Activated CD8-positive, alpha-beta T cell treated with anti-CD3 and anti-CD28 coated beads for 36 hours (primary cell): ENCODE measurements around the gene CDH16. TPM values are rescaled to one million over a fixed set of nuclear protein-coding genes. Genes with fewer than 3 reads are reported as not detected.
"Not testable (repeated sequence)": the region's sequence is repeated elsewhere in the genome, so short reads cannot be mapped to it uniquely, and the experiment has no call there.

ENCODE experiments used
- ATAC-seq: fragments of 200-7000 bp; cut with Tn5 transposase; one replicate; pipeline ENCODE4 v1.10.0; 2021; ENCODE audit warnings: mild to moderate bottlenecking, moderate library complexity
- CTCF ChIA-PET: fragments of 350-600 bp; sonication (Branson Sonifier 250); formaldehyde crosslinking; loops from one replicate; lab custom pipeline; 2021; ENCODE audit warnings: antibody characterized with exemption; lab: Charles Lee
- POLR2A ChIA-PET: fragments of 350-600 bp; sonication (Branson Sonifier 250); formaldehyde crosslinking; loops from one replicate; lab custom pipeline; 2021; ENCODE audit warnings: antibody characterized with exemption; lab: Charles Lee
- DNase-seq: peaks from one replicate; pipeline ENCODE4 v3.0.0-alpha.2; 2020
- H3K27ac Mint-ChIP-seq: one replicate; pipeline ENCODE4 v1.8.0; 2021; ENCODE audit warnings: mild to moderate bottlenecking, mixed read lengths
- H3K27me3 Mint-ChIP-seq: one replicate; pipeline ENCODE4 v1.8.0; 2021; ENCODE audit warnings: mixed read lengths
- H3K36me3 Mint-ChIP-seq: one replicate; pipeline ENCODE4 v1.8.0; 2021; ENCODE audit warnings: low read depth, mixed read lengths
- H3K4me1 Mint-ChIP-seq: one replicate; pipeline ENCODE4 v1.8.0; 2021; ENCODE audit warnings: low read depth, mixed read lengths
- H3K4me3 Mint-ChIP-seq: one replicate; pipeline ENCODE4 v1.8.0; 2021; ENCODE audit warnings: mild to moderate bottlenecking, moderate library complexity, mixed read lengths
- H3K9me3 Mint-ChIP-seq: one replicate; pipeline ENCODE4 v1.8.0; 2021; ENCODE audit warnings: mixed read lengths
- CTCF ChIP-seq: fragments of 200-600 bp; IDR thresholded peaks from one replicate; pipeline ENCODE4 v1.8.0; 2022; ENCODE audit warnings: antibody characterized with exemption, mild to moderate bottlenecking
- intact Hi-C: fragments of 100-400 bp; cut with micrococcal nuclease; formaldehyde crosslinking; loops from one replicate; pipeline ENCODE4 v1.10.0; 2022
- total RNA-seq, 2 experiments: library from RNA; stranded (reverse); gene quantifications; one replicate each; pipeline ENCODE4 v1.2.3, GENCODE V29; 2021

The CDH16 gene
- total RNA-seq, 2 experiments from 2014 or later = not detected

- ATAC-seq = no peak
- DNase-seq = no peak
- no peak overlapping the region for H3K27ac Mint-ChIP-seq
- CTCF ChIA-PET = interaction anchor here (0.7 to 5.5 kb wide), 25 partner anchors 10 to 505 kb away, joined by 3 to 32 read pairs (median 5); partner anchors contain the start of gene NOL3
- POLR2A ChIA-PET = interaction anchor here (1.3 kb wide), 1 partner anchor 7 kb away, joined by 3 read pairs; no protein-coding TSS in a partner anchor
- no peaks in the 10 kb centered on the region for H3K9me3 Mint-ChIP-seq
- peaks cover 16% of the 10 kb centered on the region for H3K4me1 Mint-ChIP-seq
- H3K36me3 Mint-ChIP-seq = no peaks in the 10 kb centered on the region
- H3K4me3 Mint-ChIP-seq = no peak overlapping the region
- intact Hi-C loops = no loop called here
- H3K27me3 Mint-ChIP-seq = peaks cover 4% of the 10 kb centered on the region
- no peak for TF ChIP-seq CTCF
These were observed 41.6 kb upstream of the CDH16 start for GRCh38 chr16:66960270-66960669.

- intact Hi-C loops = no loop called here
- Mint-ChIP-seq H3K36me3 (no peaks in the 10 kb centered on the region), H3K27ac (no peak overlapping the region), H3K4me1 (peaks cover 16% of the 10 kb centered on the region), H3K4me3 (no peak overlapping the region), H3K9me3 (no peaks in the 10 kb centered on the region), H3K27me3 (no peaks in the 10 kb centered on the region)
- no peak for DNase-seq
- no peak for ATAC-seq
- POLR2A ChIA-PET = no interaction called here
- TF ChIP-seq CTCF = no peak
- CTCF ChIA-PET = interaction anchor here (0.9 to 5.5 kb wide), 16 partner anchors 19 to 506 kb away, joined by 3 to 32 read pairs (median 4); partner anchors contain the start of gene NOL3
These were observed 41.0 kb upstream of the CDH16 start for GRCh38 chr16:66959704-66960161.

GRCh38 chr16:66958857-66959703 lies 40.4 kb upstream of the CDH16 start:
- TF ChIP-seq CTCF = no peak
- Mint-ChIP-seq H3K27me3 (peaks cover under 1% of the 10 kb centered on the region), H3K4me3 (no peak overlapping the region), H3K36me3 (no peaks in the 10 kb centered on the region), H3K4me1 (peaks cover 16% of the 10 kb centered on the region), H3K27ac (no peak overlapping the region), H3K9me3 (no peaks in the 10 kb centered on the region)
- DNase-seq = no peak
- ChIA-PET CTCF (interaction anchor here (0.9 to 5.5 kb wide), 16 partner anchors 10 to 507 kb away, joined by 3 to 32 read pairs (median 3); no protein-coding TSS in a partner anchor), POLR2A (no interaction called here)
- intact Hi-C loops = no loop called here
- no peak for ATAC-seq

- H3K9me3 Mint-ChIP-seq, H3K4me3 Mint-ChIP-seq, intact Hi-C loops, H3K36me3 Mint-ChIP-seq, H3K27ac Mint-ChIP-seq, DNase-seq, H3K4me1 Mint-ChIP-seq, ATAC-seq, POLR2A ChIA-PET: not testable (repeated sequence)
- peaks cover 18% of the 10 kb centered on the region for H3K27me3 Mint-ChIP-seq
- CTCF ChIA-PET = interaction anchor here (1.2 to 2.6 kb wide), 5 partner anchors 11 to 229 kb away, joined by 3 to 7 read pairs (median 5); no protein-coding TSS in a partner anchor
These were observed 37.4 kb upstream of the CDH16 start for GRCh38 chr16:66956154-66956457.

- H3K27ac Mint-ChIP-seq, ATAC-seq, H3K36me3 Mint-ChIP-seq, POLR2A ChIA-PET, DNase-seq, intact Hi-C loops, H3K4me3 Mint-ChIP-seq, H3K9me3 Mint-ChIP-seq, H3K4me1 Mint-ChIP-seq: not testable (repeated sequence)
- CTCF ChIA-PET = interaction anchor here (1.2 to 2.6 kb wide), 3 partner anchors 11 to 230 kb away, joined by 3 to 7 read pairs (median 5); no protein-coding TSS in a partner anchor
- peaks cover 20% of the 10 kb centered on the region for H3K27me3 Mint-ChIP-seq
These were observed 36.9 kb upstream of the CDH16 start for GRCh38 chr16:66955363-66956153.
